AG04450 (cell line): ENCODE measurements around the gene SUPT20HL2. TPM values are rescaled to one million over a fixed set of nuclear protein-coding genes. Genes with fewer than 3 reads are reported as not detected.
A peak's percentile ranks its signal among the peaks of the same experiment; 100 is the strongest.

Source experiments
- CTCF ChIA-PET: fragments of 300-600, 350-600 bp; formaldehyde crosslinking; extraction: SDS; loops from one replicate; lab custom pipeline; 2022; ENCODE audit warnings: antibody characterized with exemption, inconsistent platforms; lab: Charles Lee
- POLR2A ChIA-PET: fragments of 350-600 bp; formaldehyde crosslinking; extraction: SDS; loops from one replicate; lab custom pipeline; 2021; ENCODE audit warnings: antibody characterized with exemption, inconsistent platforms; lab: Yijun Ruan, JAX
- DNase-seq: peaks from one replicate; pipeline ENCODE4 v3.0.0-alpha.2; 2011; ENCODE audit warnings: low read depth, low spot score
- H3K27ac ChIP-seq: one replicate; pipeline ENCODE4 v1.5.1; 2012; ENCODE audit warnings: low read depth, low read length, control low read depth
- H3K27me3 ChIP-seq: one replicate; pipeline ENCODE4 v1.6.0; 2012; ENCODE audit warnings: low read length; ENCODE audit not compliant: control insufficient read depth, insufficient read depth
- H3K4me3 ChIP-seq: 2 replicates; pipeline ENCODE4 v1.5.1; 2011; ENCODE audit warnings: mild to moderate bottlenecking, low read depth, low read length, control low read depth
- H3K9me3 ChIP-seq: 2 replicates; pipeline ENCODE4 v1.5.1; 2012; ENCODE audit warnings: low read length; ENCODE audit not compliant: control insufficient read depth, insufficient read depth
- polyA plus RNA-seq: library from polyadenylated mRNA; depleted of rRNA; stranded (reverse); fragments of >200 nt; gene quantifications from 2 replicates; pipeline ENCODE4 v1.2.3, GENCODE V29; 2011
- TF ChIP-seq, protein P1 (sequence below): IDR thresholded peaks from 2 replicates; pipeline ENCODE4 v1.5.1; 2011; ENCODE audit warnings: low read depth, low read length, control low read depth, inconsistent platforms

SUPT20HL2 gene
- polyA plus RNA-seq, 1 experiment: not detected

DNA sequence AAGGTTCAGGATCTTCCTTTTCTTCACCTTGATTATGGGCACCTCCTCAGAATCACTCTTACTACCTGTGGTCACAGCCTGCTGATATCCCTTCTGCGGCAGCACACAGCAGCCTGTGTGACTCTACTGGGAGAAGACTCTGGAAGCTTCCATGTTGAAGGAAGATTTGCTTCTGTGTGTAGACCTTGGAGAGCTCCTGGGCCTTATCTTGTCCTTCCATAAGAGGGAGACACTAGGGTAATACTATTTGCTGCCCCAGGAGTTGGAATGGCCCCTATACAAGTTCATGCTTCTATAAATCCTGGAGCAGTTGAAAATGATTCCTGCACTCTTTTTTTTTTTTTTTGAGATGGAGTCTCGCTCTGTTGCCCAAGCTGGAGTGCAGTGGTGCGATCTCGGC lies 36.3 kb upstream of the SUPT20HL2 start:
- ChIA-PET CTCF (no interaction called here), POLR2A (no interaction called here)
- DNase-seq: no peak
- TF ChIP-seq, protein P1, sequence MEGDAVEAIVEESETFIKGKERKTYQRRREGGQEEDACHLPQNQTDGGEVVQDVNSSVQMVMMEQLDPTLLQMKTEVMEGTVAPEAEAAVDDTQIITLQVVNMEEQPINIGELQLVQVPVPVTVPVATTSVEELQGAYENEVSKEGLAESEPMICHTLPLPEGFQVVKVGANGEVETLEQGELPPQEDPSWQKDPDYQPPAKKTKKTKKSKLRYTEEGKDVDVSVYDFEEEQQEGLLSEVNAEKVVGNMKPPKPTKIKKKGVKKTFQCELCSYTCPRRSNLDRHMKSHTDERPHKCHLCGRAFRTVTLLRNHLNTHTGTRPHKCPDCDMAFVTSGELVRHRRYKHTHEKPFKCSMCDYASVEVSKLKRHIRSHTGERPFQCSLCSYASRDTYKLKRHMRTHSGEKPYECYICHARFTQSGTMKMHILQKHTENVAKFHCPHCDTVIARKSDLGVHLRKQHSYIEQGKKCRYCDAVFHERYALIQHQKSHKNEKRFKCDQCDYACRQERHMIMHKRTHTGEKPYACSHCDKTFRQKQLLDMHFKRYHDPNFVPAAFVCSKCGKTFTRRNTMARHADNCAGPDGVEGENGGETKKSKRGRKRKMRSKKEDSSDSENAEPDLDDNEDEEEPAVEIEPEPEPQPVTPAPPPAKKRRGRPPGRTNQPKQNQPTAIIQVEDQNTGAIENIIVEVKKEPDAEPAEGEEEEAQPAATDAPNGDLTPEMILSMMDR: no peak
- Histone ChIP-seq H3K27ac (no peak overlapping the region), H3K9me3 (no peaks in the 10 kb centered on the region), H3K27me3 (no peaks in the 10 kb centered on the region), H3K4me3 (no peak overlapping the region)

DNA sequence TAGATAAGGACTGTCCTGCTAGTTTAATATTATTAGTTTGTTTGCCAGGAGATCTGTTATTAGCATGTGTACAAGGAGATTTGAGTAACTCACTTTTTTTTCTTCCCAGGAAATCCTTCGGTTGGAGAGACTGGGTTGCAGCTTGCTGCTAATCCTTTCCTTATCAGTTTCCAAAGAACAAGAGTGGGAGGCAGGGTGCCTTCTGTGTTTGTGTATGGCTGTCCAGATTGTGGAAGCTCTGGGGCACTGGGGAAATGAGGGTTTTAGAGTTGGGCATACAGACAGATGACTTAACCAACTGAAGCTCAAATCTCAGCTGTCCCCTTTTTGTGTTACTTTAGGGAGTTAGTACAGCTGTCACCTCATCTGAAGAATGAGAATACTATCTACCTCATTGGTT lies 34.0 kb upstream of the SUPT20HL2 start:
- POLR2A ChIA-PET: no interaction called here
- no peak for DNase-seq
- CTCF ChIA-PET: no interaction called here
- Histone ChIP-seq H3K9me3 (no peaks in the 10 kb centered on the region), H3K27me3 (no peaks in the 10 kb centered on the region), H3K4me3 (no peak overlapping the region), H3K27ac (no peak overlapping the region)
- TF ChIP-seq, protein P1: no peak

DNA sequence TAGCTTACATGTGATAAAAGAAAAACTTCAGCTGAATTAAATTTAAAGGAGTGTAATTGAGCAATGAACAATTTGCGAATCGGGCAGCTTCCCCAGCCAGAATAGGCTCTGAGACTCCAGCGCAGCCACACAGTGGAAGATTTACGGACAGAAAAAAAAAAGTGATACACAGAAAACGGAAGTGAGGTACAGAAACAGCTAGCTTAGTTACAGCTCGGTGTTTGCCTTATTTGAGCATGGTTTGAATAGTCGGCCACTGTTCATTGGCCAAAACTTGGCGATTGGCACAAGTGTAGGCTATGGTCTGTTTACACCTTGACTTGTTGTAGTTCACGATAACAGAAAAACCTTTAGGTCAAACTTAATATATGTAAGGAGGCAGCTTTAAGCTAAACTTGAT lies 29.9 kb upstream of the SUPT20HL2 start:
- Histone ChIP-seq H3K27ac (no peak overlapping the region), H3K4me3 (no peak overlapping the region), H3K9me3 (no peaks in the 10 kb centered on the region), H3K27me3 (no peaks in the 10 kb centered on the region)
- no peak for DNase-seq
- ChIA-PET POLR2A (no interaction called here), CTCF (interaction anchor here (0.6 to 2.5 kb wide), 2 partner anchors 26 to 262 kb away, joined by 5 to 7 read pairs; no protein-coding TSS in a partner anchor)
- TF ChIP-seq, protein P1: no peak

DNA sequence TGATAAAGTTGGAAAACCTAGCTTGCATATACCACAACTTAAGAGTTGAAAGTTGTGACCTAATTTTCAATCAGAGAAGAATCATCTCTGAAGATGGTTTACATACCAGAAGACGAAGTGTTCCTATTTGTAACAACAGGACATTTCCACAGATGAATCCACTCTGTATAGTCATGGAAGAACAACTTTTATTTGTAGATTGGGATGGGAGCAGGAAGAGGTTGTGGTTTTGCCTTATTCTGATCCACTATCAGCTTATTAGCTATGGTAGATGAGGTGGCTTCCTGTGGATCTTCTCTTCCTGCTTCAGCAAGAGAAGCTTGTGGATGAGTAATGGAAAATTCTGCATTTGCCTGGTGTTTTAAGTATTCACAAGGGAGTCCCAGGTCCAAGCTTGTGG lies 27.9 kb upstream of the SUPT20HL2 start:
- ChIA-PET CTCF (interaction anchor here (0.7 to 2.5 kb wide), 2 partner anchors 28 to 703 kb away, joined by 3 to 7 read pairs; no protein-coding TSS in a partner anchor), POLR2A (no interaction called here)
- Histone ChIP-seq H3K4me3 (no peak overlapping the region), H3K9me3 (no peaks in the 10 kb centered on the region), H3K27me3 (no peaks in the 10 kb centered on the region), H3K27ac (no peak overlapping the region)
- peak; percentile 7 for DNase-seq
- TF ChIP-seq, protein P1: no peak

DNA sequence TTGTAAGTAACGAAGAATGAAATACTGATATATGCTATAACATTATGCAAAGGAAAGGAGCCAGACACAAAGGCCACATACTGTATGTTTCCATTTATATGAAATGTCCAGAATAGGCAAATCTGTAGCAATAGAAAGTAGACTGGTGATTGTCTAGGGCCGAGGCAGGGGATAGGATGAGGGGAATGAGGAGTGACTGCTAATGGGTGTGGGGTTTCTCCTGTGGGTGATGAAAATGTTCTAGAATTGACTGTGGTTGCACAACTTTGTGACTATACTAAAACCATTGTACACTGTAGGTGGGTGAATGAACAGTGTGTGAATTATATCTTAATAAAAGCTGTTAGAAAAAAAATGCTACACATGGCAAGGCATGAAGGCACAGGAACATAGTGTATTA lies 26.6 kb upstream of the SUPT20HL2 start:
- H3K27ac ChIP-seq: no peak overlapping the region
- H3K4me3 ChIP-seq: no peak overlapping the region
- POLR2A ChIA-PET: no interaction called here
- CTCF ChIA-PET: no interaction called here
- no peaks in the 10 kb centered on the region for H3K27me3 ChIP-seq
- DNase-seq: no peak
- TF ChIP-seq, protein P1: no peak
- no peaks in the 10 kb centered on the region for H3K9me3 ChIP-seq
